ENCODE measurements around the gene DYNC2H1.
A peak's percentile ranks its signal among the peaks of the same experiment; 100 is the strongest.

DNA sequence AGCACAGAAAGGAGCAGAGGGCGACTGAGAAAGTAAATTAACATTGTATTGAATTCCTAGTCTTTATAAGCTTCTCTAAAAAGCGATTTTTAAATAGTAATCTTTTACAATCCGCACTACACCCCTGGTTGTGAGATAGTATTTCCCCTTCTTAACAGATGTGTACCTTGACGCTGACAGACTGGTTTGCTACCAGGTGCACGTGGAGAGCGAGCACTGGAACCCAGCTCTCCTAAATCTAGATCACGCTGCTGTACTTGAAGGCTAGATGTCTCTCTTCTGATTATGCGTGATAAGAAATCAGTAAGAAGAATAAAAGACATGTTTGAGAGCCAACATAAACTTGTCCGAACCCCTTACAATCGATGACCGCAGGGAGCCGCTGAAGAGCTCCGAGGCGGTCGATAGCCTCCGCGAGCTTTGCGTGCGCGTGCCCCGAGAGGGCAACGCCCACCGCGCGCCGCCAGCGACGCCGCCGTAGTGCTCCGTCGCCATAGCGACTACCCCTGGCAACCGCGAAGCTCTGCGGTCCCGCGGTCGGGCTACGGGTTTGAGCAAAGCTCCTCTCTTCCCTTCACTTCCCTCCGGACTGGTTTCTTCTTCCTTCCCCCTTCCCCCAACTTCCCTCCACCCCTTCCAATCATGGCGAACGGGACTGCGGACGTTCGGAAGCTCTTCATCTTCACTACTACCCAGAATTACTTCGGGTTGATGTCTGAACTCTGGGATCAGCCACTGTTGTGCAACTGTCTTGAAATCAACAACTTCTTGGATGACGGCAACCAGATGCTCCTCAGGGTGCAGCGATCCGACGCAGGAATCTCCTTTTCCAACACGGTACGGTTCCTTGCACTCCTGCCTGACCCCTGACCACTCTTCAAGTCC lies at the start of gene DYNC2H1:
- TF ChIP-seq, protein P1, sequence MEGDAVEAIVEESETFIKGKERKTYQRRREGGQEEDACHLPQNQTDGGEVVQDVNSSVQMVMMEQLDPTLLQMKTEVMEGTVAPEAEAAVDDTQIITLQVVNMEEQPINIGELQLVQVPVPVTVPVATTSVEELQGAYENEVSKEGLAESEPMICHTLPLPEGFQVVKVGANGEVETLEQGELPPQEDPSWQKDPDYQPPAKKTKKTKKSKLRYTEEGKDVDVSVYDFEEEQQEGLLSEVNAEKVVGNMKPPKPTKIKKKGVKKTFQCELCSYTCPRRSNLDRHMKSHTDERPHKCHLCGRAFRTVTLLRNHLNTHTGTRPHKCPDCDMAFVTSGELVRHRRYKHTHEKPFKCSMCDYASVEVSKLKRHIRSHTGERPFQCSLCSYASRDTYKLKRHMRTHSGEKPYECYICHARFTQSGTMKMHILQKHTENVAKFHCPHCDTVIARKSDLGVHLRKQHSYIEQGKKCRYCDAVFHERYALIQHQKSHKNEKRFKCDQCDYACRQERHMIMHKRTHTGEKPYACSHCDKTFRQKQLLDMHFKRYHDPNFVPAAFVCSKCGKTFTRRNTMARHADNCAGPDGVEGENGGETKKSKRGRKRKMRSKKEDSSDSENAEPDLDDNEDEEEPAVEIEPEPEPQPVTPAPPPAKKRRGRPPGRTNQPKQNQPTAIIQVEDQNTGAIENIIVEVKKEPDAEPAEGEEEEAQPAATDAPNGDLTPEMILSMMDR (IDR thresholded peaks at IDR 0.05; ENCODE audit: low read depth, low read length), result peak; percentile 47
- no peak for TF ChIP-seq EZH2phosphoT487 (IDR thresholded peaks at IDR 0.05; ENCODE audit: low read depth)
